Activated CD4-positive, alpha-beta T cell treated with anti-CD3 and anti-CD28 coated beads, Interleukin-2, amount 10 ng/mL, durations not matched to agents 7 days and 5 days (primary cell): ENCODE data around the gene ARHGAP4. TPM values are rescaled to one million over a fixed set of nuclear protein-coding genes. Genes with fewer than 3 reads are reported as not detected.

Source experiments
- CTCF ChIA-PET: fragments of 350-600 bp; sonication (Branson Sonifier 250); formaldehyde crosslinking; loops from one replicate; lab custom pipeline; 2021; ENCODE audit warnings: antibody characterized with exemption; lab: Charles Lee
- POLR2A ChIA-PET: fragments of 350-600 bp; sonication (Branson Sonifier 250); formaldehyde crosslinking; loops from one replicate; lab custom pipeline; 2021; ENCODE audit warnings: antibody characterized with exemption; lab: Charles Lee
- DNase-seq: peaks from one replicate; pipeline ENCODE4 v3.0.0-alpha.2; 2020
- H3K27ac Mint-ChIP-seq: one replicate; pipeline ENCODE4 v1.8.0; 2021; ENCODE audit warnings: mild to moderate bottlenecking, moderate library complexity, mixed read lengths
- H3K27me3 Mint-ChIP-seq: one replicate; pipeline ENCODE4 v1.8.0; 2021; ENCODE audit warnings: mixed read lengths
- H3K36me3 Mint-ChIP-seq: one replicate; pipeline ENCODE4 v1.8.0; 2021; ENCODE audit warnings: low read depth, mixed read lengths
- H3K4me1 Mint-ChIP-seq: one replicate; pipeline ENCODE4 v1.8.0; 2021; ENCODE audit warnings: mixed read lengths
- H3K4me3 Mint-ChIP-seq: one replicate; pipeline ENCODE4 v1.8.0; 2021; ENCODE audit warnings: mild to moderate bottlenecking, moderate library complexity, mixed read lengths
- H3K9me3 Mint-ChIP-seq: one replicate; pipeline ENCODE4 v1.8.0; 2021; ENCODE audit warnings: mixed read lengths
- total RNA-seq, 2 experiments: library from RNA; stranded (reverse); gene quantifications; one replicate each; pipeline ENCODE4 v1.2.3, GENCODE V29; 2021

The ARHGAP4 gene
- total RNA-seq, 2 experiments from 2014 or later = 303 to 334 TPM

GRCh38 chrX:153969125-153969903 is 43.2 kb upstream of the ARHGAP4 start:
- Mint-ChIP-seq H3K4me3 (peak overlapping the region; percentile 100), H3K27ac (peak overlapping the region; percentile 87), H3K9me3 (no peaks in the 10 kb centered on the region), H3K27me3 (no peaks in the 10 kb centered on the region), H3K36me3 (peaks cover 34% of the 10 kb centered on the region), H3K4me1 (peaks cover 41% of the 10 kb centered on the region)
- DNase-seq = no peak
- ChIA-PET CTCF (interaction anchor here (0.9 to 7.6 kb wide), 7 partner anchors 9 to 88 kb away, joined by 3 to 82 read pairs (median 5); partner anchors contain the start of genes ARHGAP4 and RENBP), POLR2A (no interaction called here)

- Mint-ChIP-seq H3K27ac (peak overlapping the region; percentile 87), H3K27me3 (no peaks in the 10 kb centered on the region), H3K36me3 (peaks cover 34% of the 10 kb centered on the region), H3K4me3 (peak overlapping the region; percentile 100), H3K9me3 (no peaks in the 10 kb centered on the region), H3K4me1 (peaks cover 36% of the 10 kb centered on the region)
- DNase-seq = peak; percentile 33
- POLR2A ChIA-PET = no interaction called here
- CTCF ChIA-PET = interaction anchor here (0.9 to 7.6 kb wide), 7 partner anchors 9 to 89 kb away, joined by 3 to 82 read pairs (median 5); partner anchors contain the start of genes ARHGAP4 and RENBP
Observed at GRCh38 chrX:153968754-153969124, 42.7 kb upstream of the ARHGAP4 start.

GRCh38 chrX:153968255-153968654 is 42.2 kb upstream of the ARHGAP4 start:
- peak overlapping the region; percentile 100 for H3K4me3 Mint-ChIP-seq
- H3K4me1 Mint-ChIP-seq = peaks cover 32% of the 10 kb centered on the region
- no peaks in the 10 kb centered on the region for H3K9me3 Mint-ChIP-seq
- H3K36me3 Mint-ChIP-seq = peaks cover 33% of the 10 kb centered on the region
- no peak for DNase-seq
- ChIA-PET POLR2A (no interaction called here), CTCF (interaction anchor here (0.6 to 7.6 kb wide), 7 partner anchors 13 to 90 kb away, joined by 3 to 82 read pairs (median 3); partner anchors contain the start of genes ARHGAP4 and RENBP)
- H3K27ac Mint-ChIP-seq = peak overlapping the region; percentile 90
- H3K27me3 Mint-ChIP-seq = no peaks in the 10 kb centered on the region

- ChIA-PET CTCF (interaction anchor here (0.6 to 7.6 kb wide), 5 partner anchors 9 to 46 kb away, joined by 3 to 82 read pairs (median 3); partner anchors contain the start of genes ARHGAP4 and RENBP), POLR2A (interaction anchor here (0.6 kb wide), 1 partner anchor 158 kb away, joined by 4 read pairs; no protein-coding TSS in a partner anchor)
- Mint-ChIP-seq H3K27me3 (no peaks in the 10 kb centered on the region), H3K27ac (peak overlapping the region; percentile 90), H3K4me3 (peak overlapping the region; percentile 100), H3K4me1 (peaks cover 30% of the 10 kb centered on the region), H3K36me3 (peaks cover 36% of the 10 kb centered on the region), H3K9me3 (no peaks in the 10 kb centered on the region)
- DNase-seq = peak; percentile 53
Observed at GRCh38 chrX:153967536-153968224, 41.6 kb upstream of the ARHGAP4 start.

- peaks cover 40% of the 10 kb centered on the region for H3K36me3 Mint-ChIP-seq
- H3K27ac Mint-ChIP-seq = peak overlapping the region; percentile 90
- no peak for DNase-seq
- H3K4me1 Mint-ChIP-seq = peaks cover 30% of the 10 kb centered on the region
- peak overlapping the region; percentile 100 for H3K4me3 Mint-ChIP-seq
- ChIA-PET POLR2A (interaction anchor here (0.6 kb wide), 1 partner anchor 159 kb away, joined by 4 read pairs; no protein-coding TSS in a partner anchor), CTCF (interaction anchor here (0.8 to 7.6 kb wide), 7 partner anchors 9 to 47 kb away, joined by 3 to 82 read pairs (median 3); partner anchors contain the start of genes ARHGAP4 and RENBP)
- no peaks in the 10 kb centered on the region for H3K9me3 Mint-ChIP-seq
- no peaks in the 10 kb centered on the region for H3K27me3 Mint-ChIP-seq
Observed at GRCh38 chrX:153966841-153967535, 40.9 kb upstream of the ARHGAP4 start.

GRCh38 chrX:153966283-153966688 is 40.2 kb upstream of the ARHGAP4 start:
- no peaks in the 10 kb centered on the region for H3K9me3 Mint-ChIP-seq

GRCh38 chrX:153965406-153965805 is 39.3 kb upstream of the ARHGAP4 start:
- CTCF ChIA-PET = interaction anchor here (0.6 to 7.6 kb wide), 3 partner anchors 16 to 1007 kb away, joined by 3 to 82 read pairs (median 3); partner anchors contain the start of gene RENBP
- H3K36me3 Mint-ChIP-seq = peaks cover 46% of the 10 kb centered on the region
- POLR2A ChIA-PET = no interaction called here
- H3K27ac Mint-ChIP-seq = peak overlapping the region; percentile 25
- DNase-seq = no peak
- H3K4me1 Mint-ChIP-seq = peaks cover 30% of the 10 kb centered on the region
- H3K27me3 Mint-ChIP-seq = no peaks in the 10 kb centered on the region
- no peaks in the 10 kb centered on the region for H3K9me3 Mint-ChIP-seq
- H3K4me3 Mint-ChIP-seq = no peak overlapping the region

More at GRCh38 chrX:153966283-153966688, 40.2 kb upstream of the ARHGAP4 start:
- DNase-seq = no peak
- H3K4me1 Mint-ChIP-seq = peaks cover 30% of the 10 kb centered on the region
- no peaks in the 10 kb centered on the region for H3K27me3 Mint-ChIP-seq
- POLR2A ChIA-PET = no interaction called here
- H3K27ac Mint-ChIP-seq = peak overlapping the region; percentile 90
- peak overlapping the region; percentile 100 for H3K4me3 Mint-ChIP-seq
- peaks cover 42% of the 10 kb centered on the region for H3K36me3 Mint-ChIP-seq
- CTCF ChIA-PET = interaction anchor here (0.9 to 7.6 kb wide), 6 partner anchors 10 to 47 kb away, joined by 3 to 82 read pairs (median 4); partner anchors contain the start of gene RENBP

- POLR2A ChIA-PET = no interaction called here
- CTCF ChIA-PET = interaction anchor here (0.9 to 7.6 kb wide), 3 partner anchors 15 to 50 kb away, joined by 4 to 82 read pairs (median 4); partner anchors contain the start of gene RENBP
- H3K9me3 Mint-ChIP-seq = no peaks in the 10 kb centered on the region
- no peaks in the 10 kb centered on the region for H3K27me3 Mint-ChIP-seq
- no peak for DNase-seq
- no peak overlapping the region for H3K27ac Mint-ChIP-seq
- peaks cover 30% of the 10 kb centered on the region for H3K4me1 Mint-ChIP-seq
- no peak overlapping the region for H3K4me3 Mint-ChIP-seq
- peaks cover 46% of the 10 kb centered on the region for H3K36me3 Mint-ChIP-seq
Observed at GRCh38 chrX:153964105-153964504, 38.0 kb upstream of the ARHGAP4 start.

- Mint-ChIP-seq H3K4me3 (no peak overlapping the region), H3K36me3 (peaks cover 42% of the 10 kb centered on the region), H3K27me3 (no peaks in the 10 kb centered on the region), H3K27ac (no peak overlapping the region), H3K4me1 (peaks cover 30% of the 10 kb centered on the region), H3K9me3 (no peaks in the 10 kb centered on the region)
- no peak for DNase-seq
- ChIA-PET POLR2A (no interaction called here), CTCF (interaction anchor here (0.9 to 1.1 kb wide), 3 partner anchors 17 to 130 kb away, joined by 3 to 4 read pairs (median 4); no protein-coding TSS in a partner anchor)
Observed at GRCh38 chrX:153963546-153963945, 37.5 kb upstream of the ARHGAP4 start.

- no peak for DNase-seq
- ChIA-PET CTCF (interaction anchor here (1.0 to 1.6 kb wide), 2 partner anchors 13 to 153 kb away, joined by 3 to 9 read pairs; no protein-coding TSS in a partner anchor), POLR2A (no interaction called here)
- Mint-ChIP-seq H3K27me3 (no peaks in the 10 kb centered on the region), H3K4me1 (peaks cover 9% of the 10 kb centered on the region), H3K36me3 (peaks cover 29% of the 10 kb centered on the region), H3K9me3 (no peaks in the 10 kb centered on the region), H3K4me3 (no peak overlapping the region), H3K27ac (no peak overlapping the region)
Observed at GRCh38 chrX:153961292-153961691, 35.2 kb upstream of the ARHGAP4 start.

- CTCF ChIA-PET = interaction anchor here (1.4 to 1.6 kb wide), 2 partner anchors 8 to 13 kb away, joined by 6 to 9 read pairs; no protein-coding TSS in a partner anchor
Observed at GRCh38 chrX:153960786-153961185, 34.7 kb upstream of the ARHGAP4 start.

More at GRCh38 chrX:153960786-153961185, 34.7 kb upstream of the ARHGAP4 start:
- Mint-ChIP-seq H3K27ac (no peak overlapping the region), H3K36me3 (peaks cover 27% of the 10 kb centered on the region), H3K4me1 (peaks cover 5% of the 10 kb centered on the region), H3K9me3 (no peaks in the 10 kb centered on the region), H3K27me3 (no peaks in the 10 kb centered on the region), H3K4me3 (no peak overlapping the region)
- DNase-seq = no peak
- POLR2A ChIA-PET = no interaction called here
